ENCODE results near the gene TBCEL. TPM values are rescaled to one million over a fixed set of nuclear protein-coding genes. Genes with fewer than 3 reads are reported as not detected.

TBCEL gene
- total and polyA plus RNA-seq, 4 donors, result 6.7 to 41.3 (median 17.4) TPM

- TF ChIP-seq YY1 (IDR thresholded peaks at IDR 0.05) (no peak), REST (IDR thresholded peaks at IDR 0.05) (no peak), JUND (IDR thresholded peaks at IDR 0.05) (no peak), RAD21 (IDR thresholded peaks at IDR 0.05) (no peak), MAX (IDR thresholded peaks at IDR 0.05) (no peak), FOXA2 (IDR thresholded peaks at IDR 0.05) (no peak)
- Histone ChIP-seq H3K36me3 (ENCODE audit: control insufficient read depth in 4 of 4, insufficient read depth in 3 of 4, low read depth in 1 of 4, low read length in 3 of 4) (peaks cover 0 to 4% (median under 1%) of the 10 kb centered on the region in 4 donors), H3K4me3 (ENCODE audit: low read depth in 1 of 3, low read length in 3 of 3) (no peak overlapping the region), H3K4me1 (ENCODE audit: control insufficient read depth in 4 of 4, insufficient read depth in 4 of 4, low read length in 3 of 4) (peaks cover 3 to 26% (median 8%) of the 10 kb centered on the region in 4 donors), H3K9me3 (ENCODE audit: control insufficient read depth in 4 of 4, low read length in 3 of 4) (no peaks in the 10 kb centered on the region), H3K27ac (ENCODE audit: low read depth in 1 of 2, low read length in 2 of 2) (no peak overlapping the region), H3K9ac (ENCODE audit: low read depth in 1 of 2, low read length in 2 of 2) (no peak overlapping the region), H3K27me3 (ENCODE audit: control insufficient read depth in 4 of 4, insufficient read depth in 4 of 4, low read length in 3 of 4) (no peaks in the 10 kb centered on the region)
- 92% methylated on average over 1 of the region's 1 CpG for WGBS
- no peak for DNase-seq (ENCODE audit: low spot score)
Observed at GRCh38 chr11:121042296-121042695, 18.4 kb downstream of the TBCEL start.

GRCh38 chr11:121047926-121048325, 24.0 kb downstream of the TBCEL start:
- Histone ChIP-seq H3K4me1 (ENCODE audit: control insufficient read depth in 4 of 4, insufficient read depth in 4 of 4, low read length in 3 of 4) (peaks cover 0 to 5% (median 0%) of the 10 kb centered on the region in 4 donors), H3K9ac (ENCODE audit: low read depth in 1 of 2, low read length in 2 of 2) (no peak overlapping the region), H3K36me3 (ENCODE audit: control insufficient read depth in 4 of 4, insufficient read depth in 3 of 4, low read depth in 1 of 4, low read length in 3 of 4) (peaks cover 0 to 11% (median 8%) of the 10 kb centered on the region in 4 donors), H3K4me3 (ENCODE audit: low read depth in 1 of 3, low read length in 3 of 3) (no peak overlapping the region), H3K27ac (ENCODE audit: low read depth in 1 of 2, low read length in 2 of 2) (no peak overlapping the region), H3K9me3 (ENCODE audit: control insufficient read depth in 4 of 4, low read length in 3 of 4) (no peaks in the 10 kb centered on the region), H3K27me3 (ENCODE audit: control insufficient read depth in 4 of 4, insufficient read depth in 4 of 4, low read length in 3 of 4) (no peaks in the 10 kb centered on the region)
- 98% methylated on average over 1 of the region's 1 CpG for WGBS
- no peak for TF ChIP-seq JUND (IDR thresholded peaks at IDR 0.05)
- DNase-seq (ENCODE audit: low spot score), result no peak

- Histone ChIP-seq H3K36me3 (ENCODE audit: control insufficient read depth in 4 of 4, insufficient read depth in 3 of 4, low read depth in 1 of 4, low read length in 3 of 4) (peaks cover 0 to 18% (median 12%) of the 10 kb centered on the region in 4 donors), H3K4me1 (ENCODE audit: control insufficient read depth in 4 of 4, insufficient read depth in 4 of 4, low read length in 3 of 4) (peaks cover 0 to 5% (median 0%) of the 10 kb centered on the region in 4 donors), H3K27me3 (ENCODE audit: control insufficient read depth in 4 of 4, insufficient read depth in 4 of 4, low read length in 3 of 4) (no peaks in the 10 kb centered on the region), H3K4me3 (ENCODE audit: low read depth in 1 of 3, low read length in 3 of 3) (no peak overlapping the region), H3K9me3 (ENCODE audit: control insufficient read depth in 4 of 4, low read length in 3 of 4) (no peaks in the 10 kb centered on the region), H3K9ac (ENCODE audit: low read depth in 1 of 2, low read length in 2 of 2) (no peak overlapping the region), H3K27ac (ENCODE audit: low read depth in 1 of 2, low read length in 2 of 2) (no peak overlapping the region)
- DNase-seq (ENCODE audit: low spot score), result no peak
- TF ChIP-seq MAX (IDR thresholded peaks at IDR 0.05) (no peak), REST (IDR thresholded peaks at IDR 0.05) (no peak), GABPA (IDR thresholded peaks at IDR 0.05 in 1 of 2, conservative IDR thresholded peaks at IDR 0.05 in 1 of 2) (no peak)
- 94% methylated on average over 3 of the region's 3 CpGs for WGBS
Observed at GRCh38 chr11:121048464-121049233, 24.7 kb downstream of the TBCEL start.

Measured in liver (tissue), 9 donors.